Ishikawa (cell line): ENCODE measurements around the gene CRYBG2.
A peak's percentile ranks its signal among the peaks of the same experiment; 100 is the strongest.

Experiments
- CEBPB ChIP-seq: IDR thresholded peaks from 2 replicates; pipeline ENCODE4 v1.6.1; 2012
- EGR1 ChIP-seq: IDR thresholded peaks from 2 replicates; pipeline ENCODE4 v1.6.1; 2012
- EP300 ChIP-seq: IDR thresholded peaks from 2 replicates; pipeline ENCODE4 v1.6.1; 2012; ENCODE audit warnings: borderline replicate concordance
- FOXM1 ChIP-seq: IDR thresholded peaks from 2 replicates; pipeline ENCODE4 v1.6.1; 2012; ENCODE audit warnings: low read depth, borderline replicate concordance
- MAX ChIP-seq: IDR thresholded peaks from 2 replicates; pipeline ENCODE4 v1.6.1; 2012
- NFIC ChIP-seq: IDR thresholded peaks from 2 replicates; pipeline ENCODE4 v1.6.1; 2012
- RAD21 ChIP-seq: IDR thresholded peaks from 2 replicates; pipeline ENCODE4 v1.6.1; 2012; ENCODE audit warnings: low read depth
- REST ChIP-seq: IDR thresholded peaks from 2 replicates; pipeline ENCODE4 v1.6.1; 2012; ENCODE audit warnings: low read depth, mild to moderate bottlenecking
- TAF1 ChIP-seq: IDR thresholded peaks from 2 replicates; pipeline ENCODE4 v1.6.1; 2012; ENCODE audit warnings: low read depth, mild to moderate bottlenecking
- TCF12 ChIP-seq: IDR thresholded peaks from 2 replicates; pipeline ENCODE4 v1.6.1; 2012; ENCODE audit warnings: low read depth
- ZBTB7A ChIP-seq: IDR thresholded peaks from 2 replicates; pipeline ENCODE4 v1.6.1; 2012; ENCODE audit warnings: low read depth

CRYBG2 gene

GRCh38 chr1:26287033-26287711 is 66.8 kb downstream of the CRYBG2 start:
- TF ChIP-seq REST (no peak), EGR1 (no peak), NFIC (no peak)

- TF ChIP-seq REST = no peak
- no peak for TF ChIP-seq NFIC
- no peak for TF ChIP-seq MAX
- TF ChIP-seq RAD21 = no peak
Observed at GRCh38 chr1:26286064-26286416, 67.9 kb downstream of the CRYBG2 start.

GRCh38 chr1:26285366-26286063 is 68.4 kb downstream of the CRYBG2 start:
- TF ChIP-seq TAF1 = no peak
- TF ChIP-seq RAD21 = peak; percentile 46; the same call in 1 of the 2 replicates
- no peak for TF ChIP-seq MAX

GRCh38 chr1:26284597-26285347 is 69.2 kb downstream of the CRYBG2 start:
- peak; percentile 98 for TF ChIP-seq MAX
- no peak; the same call in 1 of the 2 replicates for TF ChIP-seq ZBTB7A
- TF ChIP-seq EGR1 = peak; percentile 83
- TF ChIP-seq RAD21 = peak; percentile 84
- TF ChIP-seq TAF1 = no peak

GRCh38 chr1:26283871-26284596 is 69.9 kb downstream of the CRYBG2 start:
- TF ChIP-seq RAD21 = no peak
- TF ChIP-seq ZBTB7A = 0 out of 2 replicates have a peak, but pooled peaks have one; percentile 5
- peak; percentile 95 for TF ChIP-seq CEBPB

- no peak for TF ChIP-seq EP300
- TF ChIP-seq NFIC = no peak
- no peak for TF ChIP-seq RAD21
- no peak for TF ChIP-seq CEBPB
- TF ChIP-seq REST = no peak
- TF ChIP-seq MAX = no peak
- TF ChIP-seq EGR1 = no peak
- no peak for TF ChIP-seq ZBTB7A
- no peak for TF ChIP-seq TCF12
- no peak for TF ChIP-seq TAF1
- TF ChIP-seq FOXM1 = no peak
Observed at GRCh38 chr1:26283279-26283853, 70.6 kb downstream of the CRYBG2 start.
